ENCODE results near the gene ABCB9.

ABCB9 gene

GRCh38 chr12:122994781-122995502 is 28.7 kb upstream of the ABCB9 start:
- no peak for DNase-seq (ENCODE audit: low spot score)

- DNase-seq (ENCODE audit: low spot score), result no peak
Observed at GRCh38 chr12:122994140-122994675, 27.9 kb upstream of the ABCB9 start.

- DNase-seq (ENCODE audit: low spot score), result no peak
Observed at GRCh38 chr12:122992386-122992785, 26.1 kb upstream of the ABCB9 start.

GRCh38 chr12:122991623-122992275 is 25.5 kb upstream of the ABCB9 start:
- DNase-seq (ENCODE audit: low spot score), result no peak

- no peak for DNase-seq (ENCODE audit: low spot score)
Observed at GRCh38 chr12:122990961-122991622, 24.8 kb upstream of the ABCB9 start.

- no peak for DNase-seq (ENCODE audit: low spot score)
Observed at GRCh38 chr12:122990561-122990960, 24.3 kb upstream of the ABCB9 start.

DNA sequence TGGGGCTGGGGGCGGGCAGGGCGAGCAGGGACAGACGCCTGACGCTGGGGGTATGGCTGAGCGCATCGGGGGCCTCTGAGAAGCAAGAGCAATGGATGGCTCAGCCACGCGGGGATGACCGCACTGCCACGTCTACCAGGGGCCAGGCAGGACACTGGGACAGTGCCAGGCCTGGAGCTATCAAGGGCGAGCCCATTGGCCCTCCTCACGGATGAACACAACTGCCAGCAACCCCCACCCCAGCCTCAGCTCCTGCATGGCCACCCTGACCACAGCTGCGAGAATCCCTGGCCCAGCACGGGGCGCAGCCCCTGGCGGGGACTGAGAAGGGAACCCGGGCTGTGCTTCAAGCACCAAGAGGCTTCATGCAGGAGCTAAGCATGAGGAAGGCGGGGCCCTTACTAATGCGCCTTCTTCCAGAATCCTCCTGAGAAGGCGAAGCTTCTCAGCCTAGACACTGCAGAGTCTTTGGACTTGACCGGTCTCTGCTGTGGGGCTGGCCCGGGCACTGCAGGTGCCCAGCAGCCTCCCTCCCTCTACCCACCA is 23.7 kb upstream of the ABCB9 start:
- DNase-seq (ENCODE audit: low spot score), result no peak

DNA sequence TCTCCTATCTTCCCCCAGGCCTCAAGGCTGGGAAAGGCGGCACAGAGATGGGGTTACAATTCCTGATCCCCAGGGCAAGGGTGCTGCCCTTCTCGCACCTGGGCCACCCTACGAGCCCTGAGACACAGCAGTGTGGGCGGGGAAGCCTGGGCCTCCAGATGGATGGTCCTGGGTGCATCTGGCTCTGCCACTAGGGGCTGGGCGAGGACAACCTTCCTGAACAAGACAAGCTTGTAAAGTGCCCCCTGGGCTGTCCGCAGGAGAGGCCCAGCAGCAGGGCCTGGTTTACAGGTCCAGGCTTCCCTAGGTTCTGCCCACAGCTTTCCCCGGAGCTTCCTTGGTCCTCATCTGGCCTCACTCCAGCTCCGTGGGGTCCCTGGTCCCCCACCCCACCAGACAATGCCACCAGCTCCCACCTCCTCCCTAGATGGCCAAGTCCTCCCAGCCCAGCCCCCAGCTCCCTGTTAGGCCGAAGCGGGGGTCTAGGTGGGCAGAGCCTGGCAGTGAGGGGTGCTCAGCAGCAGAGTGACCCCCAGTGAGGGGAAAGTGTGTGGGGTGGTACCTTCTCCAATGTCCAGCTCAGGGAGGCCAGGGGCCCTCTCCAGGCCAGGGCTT is 23.1 kb upstream of the ABCB9 start:
- no peak for DNase-seq (ENCODE audit: low spot score)

DNA sequence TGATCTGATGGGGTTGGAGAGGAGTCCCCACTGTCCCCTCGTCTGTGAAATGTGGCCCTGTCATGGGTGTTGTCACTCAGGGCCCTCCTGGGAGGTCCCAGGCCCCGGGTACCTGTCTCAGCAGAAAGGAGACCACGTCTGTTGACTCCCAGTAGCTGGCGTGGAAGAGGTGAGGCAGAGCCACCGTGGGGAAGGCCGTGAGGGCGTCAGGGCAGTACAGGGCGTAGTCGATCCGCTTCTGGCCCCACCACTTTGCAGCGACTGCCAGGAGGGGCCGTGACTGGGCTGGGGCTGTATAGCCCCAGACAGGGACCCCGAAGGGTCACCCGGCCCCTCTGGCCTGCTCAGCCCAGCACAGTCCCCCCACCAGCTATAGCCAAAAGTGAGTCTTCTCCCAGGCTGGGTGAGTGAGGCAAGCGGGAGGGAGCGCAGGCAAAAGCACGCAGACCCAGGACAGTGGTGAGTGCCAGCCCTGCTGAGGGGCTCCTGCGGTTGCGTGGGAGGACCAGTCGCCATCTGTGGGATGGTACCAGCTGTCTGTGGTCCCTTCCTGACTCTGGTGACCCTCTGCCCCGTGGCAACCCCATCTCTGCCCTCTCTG is 22.4 kb upstream of the ABCB9 start:
- DNase-seq (ENCODE audit: low spot score), result no peak

DNA sequence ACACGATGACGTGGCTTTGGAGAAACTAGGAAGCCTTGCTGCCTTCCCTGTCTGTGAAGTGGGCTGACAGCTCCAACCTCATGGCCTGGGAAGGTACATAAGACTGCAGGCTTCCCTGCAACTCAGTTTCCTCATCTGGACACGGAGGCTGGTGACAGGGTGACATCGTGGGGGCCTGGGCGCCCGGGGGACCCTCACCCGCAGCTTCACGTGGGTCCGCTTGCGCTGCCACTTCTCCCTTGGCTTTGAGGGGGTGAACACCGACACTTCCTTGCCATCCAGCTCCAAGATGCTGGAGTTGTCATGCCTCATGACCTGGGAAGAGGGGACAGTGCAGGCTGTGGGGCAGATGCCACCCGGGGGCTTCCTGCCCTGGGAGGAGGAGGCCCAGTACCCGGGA is 21.8 kb upstream of the ABCB9 start:
- no peak for DNase-seq (ENCODE audit: low spot score)

DNA sequence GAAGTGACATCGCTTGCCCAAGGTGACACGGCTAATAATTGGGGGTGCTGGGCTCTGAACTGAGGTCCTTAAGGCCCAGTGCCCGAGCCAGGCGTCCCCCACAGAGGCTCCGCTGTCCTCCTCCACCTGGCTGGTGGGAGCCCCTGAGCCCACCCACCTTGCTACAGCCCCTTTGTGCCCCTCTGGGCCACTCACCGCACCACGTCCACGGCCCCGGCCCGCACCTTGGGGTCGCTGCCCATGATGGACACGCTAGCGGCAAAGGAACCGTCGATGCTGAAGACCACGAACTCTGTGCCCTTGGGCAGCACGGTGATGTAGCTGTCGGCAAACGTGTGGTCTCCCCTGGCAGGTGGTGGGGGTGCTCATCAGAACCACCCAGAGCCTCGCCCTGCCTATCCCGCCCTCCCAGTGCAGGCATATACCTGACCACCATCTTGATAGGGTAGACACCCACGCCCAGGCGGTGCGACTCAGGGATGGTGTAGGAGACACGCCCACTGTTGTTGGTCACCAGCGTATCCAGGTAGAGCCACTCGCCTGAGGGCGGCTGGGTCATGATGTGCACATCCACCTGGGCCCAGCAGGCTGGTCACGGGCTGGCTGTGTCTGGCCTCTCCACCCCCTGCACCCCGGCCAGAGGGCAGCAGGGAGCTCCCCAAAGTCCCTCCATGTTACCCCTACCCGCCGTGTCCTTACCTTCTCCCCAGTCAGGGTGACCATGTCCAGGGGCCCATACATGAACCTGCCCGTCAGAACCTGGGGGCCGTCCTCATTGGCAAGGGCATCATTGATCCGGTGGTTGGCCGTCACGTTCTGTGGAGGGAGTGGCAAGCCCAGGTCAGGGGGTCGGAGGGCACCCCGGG is 21.1 kb upstream of the ABCB9 start:
- no peak for DNase-seq (ENCODE audit: low spot score)

- DNase-seq (ENCODE audit: low spot score), result no peak
Observed at GRCh38 chr12:122986258-122986871, 20.1 kb upstream of the ABCB9 start.

DNA sequence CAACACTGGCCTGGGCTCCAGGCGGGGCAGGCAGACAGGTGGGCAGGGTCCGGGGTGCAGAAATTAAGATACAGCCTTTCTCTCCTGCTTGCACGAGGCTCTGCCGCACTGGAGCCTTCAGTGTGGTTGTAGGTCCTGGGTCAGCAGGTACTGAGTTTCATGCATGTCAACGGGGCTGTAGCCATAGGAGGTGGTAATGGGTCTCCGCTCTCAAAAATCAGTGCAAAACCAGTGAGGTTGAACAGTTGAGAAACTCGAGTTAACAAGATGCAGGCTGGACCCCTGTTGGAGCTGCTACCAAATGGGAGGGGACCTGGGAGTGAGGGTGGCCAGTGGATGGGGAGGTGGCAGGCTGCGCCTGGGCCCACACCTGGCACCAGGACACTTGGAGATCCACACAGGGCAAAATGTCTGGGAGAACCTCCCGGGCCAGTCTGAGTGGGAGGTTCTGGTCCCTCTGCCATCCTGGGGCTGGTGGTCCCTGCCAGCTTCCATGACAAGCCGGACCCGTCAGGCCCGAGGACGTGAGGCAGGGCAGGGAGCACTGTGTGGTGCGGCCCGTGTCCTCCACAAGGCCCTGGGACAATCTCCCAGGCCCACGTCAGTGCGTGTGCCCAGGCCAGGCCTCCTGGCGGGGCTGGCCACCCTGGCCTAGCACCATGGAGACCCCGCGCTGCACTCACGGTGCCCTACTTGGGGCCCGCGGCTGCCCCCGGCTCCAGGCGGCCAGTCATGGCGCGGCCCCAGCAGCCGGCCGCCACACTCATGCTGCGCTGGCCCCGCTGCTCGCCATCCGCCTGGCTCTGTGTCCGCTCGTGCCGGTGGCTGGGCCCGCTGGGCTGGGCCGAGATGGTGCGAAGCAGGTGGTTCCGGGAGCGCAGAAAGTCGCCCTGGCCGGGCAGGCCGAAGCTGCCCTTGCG is 19.3 kb upstream of the ABCB9 start:
- DNase-seq (ENCODE audit: low spot score), result no peak

DNA sequence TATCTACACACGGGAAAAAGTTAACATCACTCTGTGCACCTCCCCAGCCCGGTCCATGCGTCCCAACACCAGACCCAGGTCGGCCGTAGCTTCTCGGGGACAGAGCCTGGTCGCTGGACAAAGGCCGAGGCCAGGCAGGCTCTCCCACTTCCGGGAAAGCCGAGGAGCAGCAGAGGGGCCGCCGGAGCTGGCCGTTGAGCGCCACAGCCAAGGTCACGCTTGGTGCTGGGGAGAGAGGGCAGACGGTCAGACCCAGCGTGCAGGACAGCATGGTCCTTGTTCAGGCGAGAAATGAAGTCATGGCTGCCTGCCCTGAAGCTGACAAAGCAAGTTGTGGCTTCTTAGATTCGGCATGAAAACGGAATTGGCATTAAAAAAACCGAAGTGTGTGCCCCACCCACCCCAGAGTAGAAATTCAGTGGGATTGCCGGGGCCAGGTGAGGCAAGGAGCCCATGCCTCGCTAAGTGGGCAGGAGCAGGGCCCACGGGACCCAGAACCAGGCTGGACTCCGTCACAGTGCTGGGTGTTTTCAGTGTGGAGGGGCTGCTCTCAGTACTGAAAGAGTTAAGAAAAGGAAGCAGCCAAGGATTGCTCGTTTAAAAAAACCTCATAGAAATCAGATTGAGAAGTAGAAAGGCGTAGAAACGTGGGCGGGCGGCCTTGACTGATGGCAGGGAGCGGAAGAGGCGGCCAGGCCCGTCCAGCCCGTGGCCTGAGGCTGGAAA is 18.5 kb upstream of the ABCB9 start:
- no peak for DNase-seq (ENCODE audit: low spot score)

GRCh38 chr12:122983789-122984515 is 17.7 kb upstream of the ABCB9 start:
- no peak for DNase-seq (ENCODE audit: low spot score)

- DNase-seq (ENCODE audit: low spot score), result no peak
Observed at GRCh38 chr12:122982963-122983788, 16.9 kb upstream of the ABCB9 start.

DNA sequence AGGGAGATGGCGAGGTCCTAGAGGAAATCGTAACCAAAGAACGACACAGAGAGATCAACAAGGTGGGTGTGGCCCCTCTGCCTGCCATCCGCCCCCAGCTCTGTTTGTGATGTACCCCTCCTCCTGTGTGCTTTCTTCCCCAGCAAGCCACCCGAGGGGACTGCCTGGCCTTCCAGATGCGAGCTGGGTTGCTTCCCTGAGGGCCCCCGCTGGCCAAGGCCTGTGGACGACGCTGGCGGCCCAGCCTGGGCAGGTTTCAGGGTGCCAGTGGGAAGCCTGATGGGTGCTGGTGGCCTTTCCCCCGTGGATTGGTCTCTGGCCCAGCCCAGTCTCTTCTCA is 16.2 kb upstream of the ABCB9 start:
- DNase-seq (ENCODE audit: low spot score), result no peak
